Chondrocyte (in vitro differentiated cells): ENCODE data around the gene ACTA2. TPM values are rescaled to one million over a fixed set of nuclear protein-coding genes. Genes with fewer than 3 reads are reported as not detected.

Experiments used
- DNase-seq: peaks from one replicate; pipeline ENCODE4 v3.0.0; 2021; ENCODE audit warnings: mixed read lengths, low spot score
- H3K27ac Mint-ChIP-seq: one replicate; pipeline ENCODE4 v1.8.0; 2021; ENCODE audit warnings: mild to moderate bottlenecking, moderate library complexity, mixed read lengths; ENCODE audit not compliant: unreplicated experiment
- H3K27me3 Mint-ChIP-seq: 2 replicates; pipeline ENCODE4 v1.8.0; 2021; ENCODE audit warnings: low read depth, mixed read lengths
- H3K36me3 Mint-ChIP-seq: 2 replicates; pipeline ENCODE4 v1.8.0; 2021; ENCODE audit warnings: low read depth, mixed read lengths
- H3K4me1 Mint-ChIP-seq: 2 replicates; pipeline ENCODE4 v1.8.0; 2021; ENCODE audit warnings: low read depth, mild to moderate bottlenecking, mixed read lengths
- H3K4me3 Mint-ChIP-seq: one replicate; pipeline ENCODE4 v1.8.0; 2021; ENCODE audit warnings: mild to moderate bottlenecking, moderate library complexity, mixed read lengths; ENCODE audit not compliant: unreplicated experiment
- H3K9me3 Mint-ChIP-seq: 2 replicates; pipeline ENCODE4 v1.8.0; 2021; ENCODE audit warnings: low read depth, mixed read lengths
- total RNA-seq: library from RNA; stranded (reverse); gene quantifications from 3 replicates; pipeline ENCODE4 v1.2.1, GENCODE V29; 2021
- TF ChIP-seq, protein P1 (sequence below): fragments of 200-600 bp; sonication (generic); IDR thresholded peaks from 2 replicates; pipeline ENCODE4 v1.5.0; 2021; ENCODE audit warnings: antibody characterized with exemption, mild to moderate bottlenecking, moderate library complexity

The ACTA2 gene
- total RNA-seq, 1 donor from 2014 or later = 4,145 TPM

- Mint-ChIP-seq H3K4me3 (no peak overlapping the region), H3K36me3 (no peaks in the 10 kb centered on the region), H3K27ac (no peak overlapping the region), H3K27me3 (no peaks in the 10 kb centered on the region), H3K9me3 (no peaks in the 10 kb centered on the region), H3K4me1 (peaks cover 32% of the 10 kb centered on the region)
- DNase-seq = no peak
- TF ChIP-seq, protein P1, sequence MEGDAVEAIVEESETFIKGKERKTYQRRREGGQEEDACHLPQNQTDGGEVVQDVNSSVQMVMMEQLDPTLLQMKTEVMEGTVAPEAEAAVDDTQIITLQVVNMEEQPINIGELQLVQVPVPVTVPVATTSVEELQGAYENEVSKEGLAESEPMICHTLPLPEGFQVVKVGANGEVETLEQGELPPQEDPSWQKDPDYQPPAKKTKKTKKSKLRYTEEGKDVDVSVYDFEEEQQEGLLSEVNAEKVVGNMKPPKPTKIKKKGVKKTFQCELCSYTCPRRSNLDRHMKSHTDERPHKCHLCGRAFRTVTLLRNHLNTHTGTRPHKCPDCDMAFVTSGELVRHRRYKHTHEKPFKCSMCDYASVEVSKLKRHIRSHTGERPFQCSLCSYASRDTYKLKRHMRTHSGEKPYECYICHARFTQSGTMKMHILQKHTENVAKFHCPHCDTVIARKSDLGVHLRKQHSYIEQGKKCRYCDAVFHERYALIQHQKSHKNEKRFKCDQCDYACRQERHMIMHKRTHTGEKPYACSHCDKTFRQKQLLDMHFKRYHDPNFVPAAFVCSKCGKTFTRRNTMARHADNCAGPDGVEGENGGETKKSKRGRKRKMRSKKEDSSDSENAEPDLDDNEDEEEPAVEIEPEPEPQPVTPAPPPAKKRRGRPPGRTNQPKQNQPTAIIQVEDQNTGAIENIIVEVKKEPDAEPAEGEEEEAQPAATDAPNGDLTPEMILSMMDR = no peak
Measured at GRCh38 chr10:88962336-88962735, 9.8 kb upstream of the ACTA2 start.

DNA sequence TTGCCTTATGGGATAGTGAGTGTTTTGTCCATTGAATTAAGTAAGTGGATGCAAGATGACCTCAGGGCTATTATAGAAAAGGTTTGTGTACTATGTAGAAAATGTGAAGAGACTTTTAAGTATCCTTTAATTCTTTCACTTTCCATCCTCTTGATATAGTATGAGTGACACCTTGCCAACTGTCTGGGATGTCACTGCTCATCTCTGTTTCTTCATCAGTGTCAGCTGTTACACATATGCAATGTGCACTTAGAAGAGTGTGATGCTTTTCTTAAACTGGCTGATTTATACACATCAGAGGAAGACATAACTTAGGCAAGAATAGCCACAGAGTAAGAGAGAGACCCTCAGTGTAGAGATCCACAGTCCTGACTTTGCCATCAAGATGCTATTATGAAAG is 8.7 kb upstream of the ACTA2 start:
- TF ChIP-seq, protein P1 = no peak
- no peak overlapping the region for H3K27ac Mint-ChIP-seq
- no peaks in the 10 kb centered on the region for H3K9me3 Mint-ChIP-seq
- peaks cover 21% of the 10 kb centered on the region for H3K4me1 Mint-ChIP-seq
- H3K27me3 Mint-ChIP-seq = no peaks in the 10 kb centered on the region
- no peak for DNase-seq
- no peak overlapping the region for H3K4me3 Mint-ChIP-seq
- no peaks in the 10 kb centered on the region for H3K36me3 Mint-ChIP-seq

GRCh38 chr10:88960802-88961201 is 8.2 kb upstream of the ACTA2 start:
- DNase-seq = no peak
- Mint-ChIP-seq H3K4me3 (no peak overlapping the region), H3K27me3 (no peaks in the 10 kb centered on the region), H3K9me3 (no peaks in the 10 kb centered on the region), H3K36me3 (no peaks in the 10 kb centered on the region), H3K4me1 (peaks cover 16% of the 10 kb centered on the region), H3K27ac (no peak overlapping the region)
- TF ChIP-seq, protein P1 = no peak

DNA sequence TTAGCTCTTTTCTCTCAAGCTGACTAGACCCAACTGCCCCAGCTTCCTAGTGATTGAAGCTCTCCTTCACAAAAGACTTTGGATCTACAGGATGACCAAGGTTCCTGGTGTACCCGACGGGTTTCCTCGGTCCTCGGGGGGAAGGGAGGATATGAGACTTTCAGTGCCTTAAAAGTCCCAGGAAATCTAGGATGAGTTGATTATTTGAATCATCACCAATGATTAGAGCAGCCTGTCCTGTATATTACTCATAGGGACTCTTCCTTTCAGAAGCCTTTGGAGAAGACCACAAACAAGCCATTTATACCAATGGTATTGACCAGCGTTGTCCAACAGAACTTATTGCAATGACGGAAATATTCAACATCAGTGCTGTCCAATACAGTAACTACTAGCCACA is 6.1 kb upstream of the ACTA2 start:
- no peaks in the 10 kb centered on the region for H3K9me3 Mint-ChIP-seq
- DNase-seq = no peak
- H3K27me3 Mint-ChIP-seq = no peaks in the 10 kb centered on the region
- no peak overlapping the region for H3K27ac Mint-ChIP-seq
- no peak overlapping the region for H3K4me3 Mint-ChIP-seq
- TF ChIP-seq, protein P1 = no peak
- peaks cover 16% of the 10 kb centered on the region for H3K4me1 Mint-ChIP-seq
- H3K36me3 Mint-ChIP-seq = no peaks in the 10 kb centered on the region

- TF ChIP-seq, protein P1 = no peak
- DNase-seq = no peak
- no peaks in the 10 kb centered on the region for H3K36me3 Mint-ChIP-seq
- H3K9me3 Mint-ChIP-seq = no peaks in the 10 kb centered on the region
- H3K27me3 Mint-ChIP-seq = no peaks in the 10 kb centered on the region
- H3K4me3 Mint-ChIP-seq = no peak overlapping the region
- H3K4me1 Mint-ChIP-seq = peaks cover 30% of the 10 kb centered on the region
- no peak overlapping the region for H3K27ac Mint-ChIP-seq
Measured at GRCh38 chr10:88957381-88957780, 4.8 kb upstream of the ACTA2 start.
